ENCODE results near the gene BNC1.

The BNC1 gene

DNA sequence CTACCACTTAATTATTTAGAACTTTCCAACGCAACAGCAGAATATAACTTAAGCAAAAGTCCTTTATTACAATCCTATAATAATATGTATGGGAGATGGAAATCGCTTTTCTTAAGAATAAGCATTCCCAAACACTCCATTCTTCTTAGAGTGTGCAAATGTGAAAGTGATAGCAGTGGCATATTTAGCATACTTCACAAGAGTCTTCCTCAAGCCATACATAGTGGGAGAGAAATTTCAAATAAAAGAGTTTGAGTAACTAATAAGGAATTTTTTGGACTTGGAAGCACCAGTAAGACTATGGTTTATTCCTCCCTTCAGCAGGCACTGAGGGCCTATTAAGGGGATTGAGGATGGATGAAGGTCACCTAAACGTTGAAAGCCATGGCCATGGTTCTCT, 22.1 kb upstream of the BNC1 start:
- no peak overlapping the region for H3K27ac Mint-ChIP-seq
- H3K36me3 Mint-ChIP-seq = no peaks in the 10 kb centered on the region
- peaks cover 34% of the 10 kb centered on the region for H3K27me3 Mint-ChIP-seq
- H3K4me1 Mint-ChIP-seq = no peaks in the 10 kb centered on the region
- peaks cover 5% of the 10 kb centered on the region for H3K9me3 Mint-ChIP-seq
- no peak overlapping the region for H3K4me3 Mint-ChIP-seq
- ATAC-seq = no peak

DNA sequence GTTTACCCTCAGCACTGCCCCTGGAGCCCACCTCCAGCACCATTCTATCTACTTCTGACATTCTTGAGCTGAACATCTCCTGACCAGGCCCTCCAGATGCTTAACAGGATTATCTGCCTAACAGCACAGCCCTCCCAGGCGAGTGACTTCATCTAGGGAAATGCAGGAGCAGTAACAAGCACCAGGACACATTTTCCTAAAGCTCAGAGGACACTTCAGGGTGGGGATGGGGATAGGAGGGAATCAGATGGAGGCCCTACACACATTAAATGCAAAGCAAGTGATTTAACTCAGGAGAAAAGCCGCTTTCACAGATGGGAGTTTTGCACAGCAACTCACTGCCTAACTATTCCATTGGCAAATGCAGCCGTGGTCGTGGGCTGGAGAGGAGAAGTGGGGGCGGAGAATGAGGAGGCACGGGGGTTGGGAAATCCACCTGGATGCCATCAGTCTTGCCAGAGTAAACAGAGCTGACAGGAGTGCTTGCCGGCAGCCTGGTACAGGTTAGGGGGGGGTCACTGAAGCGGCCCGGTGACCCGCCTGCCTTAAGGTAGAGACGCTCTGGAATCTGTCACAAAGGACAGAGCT, 21.3 kb upstream of the BNC1 start:
- no peaks in the 10 kb centered on the region for H3K4me1 Mint-ChIP-seq
- H3K4me3 Mint-ChIP-seq = no peak overlapping the region
- no peak for ATAC-seq

DNA sequence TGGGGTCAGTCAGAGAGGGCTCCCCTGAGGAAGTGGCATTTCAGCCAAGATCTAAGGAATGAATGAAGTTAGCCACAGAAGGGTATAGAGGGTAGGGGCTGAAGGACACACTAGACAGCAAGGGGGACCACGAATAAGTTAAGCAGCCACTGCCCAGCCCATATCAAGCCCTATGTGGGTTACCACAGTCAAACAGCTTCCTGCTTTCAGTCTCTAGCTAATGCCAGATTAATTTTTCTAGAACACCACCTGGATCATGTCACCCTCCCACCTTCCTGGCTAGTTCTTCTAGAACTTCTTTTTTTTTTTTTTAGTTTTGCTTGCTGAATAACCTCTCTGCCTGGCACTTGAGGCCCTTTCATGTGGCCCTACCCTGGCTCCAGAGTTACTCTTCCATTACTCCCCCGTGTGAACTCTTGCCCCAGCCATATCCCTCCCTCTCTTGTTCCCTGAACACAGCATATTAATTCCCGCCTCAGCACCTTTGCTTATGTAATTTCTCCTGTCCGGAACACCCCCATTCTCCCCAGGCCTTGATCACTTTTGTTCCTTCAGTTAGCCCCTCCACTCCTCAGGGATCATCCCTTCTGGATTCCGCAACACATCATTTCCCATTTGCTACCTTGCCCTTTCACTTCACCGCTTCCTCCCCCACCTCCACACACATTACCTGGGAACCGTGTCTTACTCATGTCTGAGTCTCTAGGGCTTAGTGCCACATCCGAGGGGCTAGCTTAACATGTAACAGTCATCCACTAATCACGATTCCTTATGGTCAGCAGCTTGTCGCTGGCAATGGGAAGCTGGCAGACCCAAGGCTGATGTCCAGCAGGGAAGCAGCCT, 20.6 kb upstream of the BNC1 start:
- H3K9me3 Mint-ChIP-seq = peaks cover 5% of the 10 kb centered on the region
- no peak for ATAC-seq
- H3K27me3 Mint-ChIP-seq = peaks cover 36% of the 10 kb centered on the region
- H3K27ac Mint-ChIP-seq = no peak overlapping the region
- H3K4me3 Mint-ChIP-seq = no peak overlapping the region
- H3K4me1 Mint-ChIP-seq = no peaks in the 10 kb centered on the region
- H3K36me3 Mint-ChIP-seq = no peaks in the 10 kb centered on the region

More for the DNA sequence above, 21.3 kb upstream of the BNC1 start:
- H3K27me3 Mint-ChIP-seq = peaks cover 36% of the 10 kb centered on the region
- peaks cover 5% of the 10 kb centered on the region for H3K9me3 Mint-ChIP-seq
- no peaks in the 10 kb centered on the region for H3K36me3 Mint-ChIP-seq
- H3K27ac Mint-ChIP-seq = no peak overlapping the region

DNA sequence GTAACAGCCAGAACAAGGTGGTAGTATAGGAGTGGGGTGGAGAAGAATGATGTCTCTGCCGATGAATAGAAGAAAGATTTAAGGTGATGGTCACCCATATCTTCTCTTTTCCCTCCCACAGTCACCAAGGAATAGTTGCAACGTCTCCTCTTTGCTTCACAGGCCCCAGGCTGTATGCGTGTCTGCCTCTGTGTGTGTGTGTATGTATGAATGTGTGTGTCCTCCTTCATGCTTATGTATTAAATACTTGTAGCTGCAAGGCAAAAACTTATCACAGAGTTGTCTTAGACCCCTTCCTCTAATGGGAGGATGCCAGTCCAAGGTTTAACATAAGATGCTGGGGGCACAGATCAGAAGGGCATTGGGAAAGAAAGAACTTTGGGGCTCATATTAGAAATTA, 19.1 kb upstream of the BNC1 start:
- peaks cover 2% of the 10 kb centered on the region for H3K9me3 Mint-ChIP-seq
- H3K27me3 Mint-ChIP-seq = peaks cover 36% of the 10 kb centered on the region
- ATAC-seq = no peak
- no peaks in the 10 kb centered on the region for H3K4me1 Mint-ChIP-seq
- H3K36me3 Mint-ChIP-seq = no peaks in the 10 kb centered on the region
- H3K4me3 Mint-ChIP-seq = no peak overlapping the region
- no peak overlapping the region for H3K27ac Mint-ChIP-seq

DNA sequence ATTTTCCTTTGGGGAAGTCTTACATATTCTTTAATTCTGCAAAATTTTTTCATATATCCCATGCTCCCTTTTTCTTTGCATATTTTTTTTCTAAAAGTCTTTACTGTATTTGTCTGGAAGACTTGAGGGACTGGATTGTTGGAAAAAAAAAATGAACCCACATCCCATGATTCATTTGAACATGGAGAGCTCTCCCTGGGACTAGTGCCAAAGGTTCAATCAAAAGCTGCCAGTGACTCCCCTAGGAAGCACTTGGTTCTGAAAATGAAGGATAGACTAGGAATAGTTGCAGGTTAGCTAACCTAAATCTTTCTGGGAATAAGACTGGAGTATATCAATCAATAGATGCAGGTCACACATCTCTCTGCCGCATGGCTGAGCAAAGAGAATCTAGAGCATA, 16.4 kb upstream of the BNC1 start:
- Mint-ChIP-seq H3K27ac (no peak overlapping the region), H3K27me3 (peaks cover 59% of the 10 kb centered on the region), H3K4me3 (no peak overlapping the region), H3K36me3 (no peaks in the 10 kb centered on the region), H3K9me3 (peaks cover 5% of the 10 kb centered on the region), H3K4me1 (no peaks in the 10 kb centered on the region)
- no peak for ATAC-seq

DNA sequence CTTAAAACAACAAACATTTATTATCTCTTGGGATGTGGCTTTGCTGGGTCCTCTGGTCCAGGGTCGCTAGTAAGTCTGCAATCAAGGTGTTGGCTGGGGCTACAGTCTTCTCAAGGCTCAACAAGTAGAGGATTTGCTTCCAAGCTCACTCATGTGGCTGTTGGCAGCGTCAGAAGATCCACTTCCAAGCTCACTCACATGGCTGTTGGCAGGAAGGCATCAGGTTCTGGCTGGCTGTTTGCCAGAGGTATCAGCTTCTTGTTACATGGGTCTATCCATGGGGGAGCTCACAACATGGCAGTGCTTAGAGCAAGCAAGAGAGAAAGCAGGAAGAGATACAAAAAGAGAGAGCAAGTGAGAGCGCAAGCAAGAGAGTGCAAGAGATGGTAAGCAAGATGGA, 15.0 kb upstream of the BNC1 start:
- Mint-ChIP-seq H3K27me3 (peaks cover 46% of the 10 kb centered on the region), H3K27ac (no peak overlapping the region)
- no peak for ATAC-seq

DNA sequence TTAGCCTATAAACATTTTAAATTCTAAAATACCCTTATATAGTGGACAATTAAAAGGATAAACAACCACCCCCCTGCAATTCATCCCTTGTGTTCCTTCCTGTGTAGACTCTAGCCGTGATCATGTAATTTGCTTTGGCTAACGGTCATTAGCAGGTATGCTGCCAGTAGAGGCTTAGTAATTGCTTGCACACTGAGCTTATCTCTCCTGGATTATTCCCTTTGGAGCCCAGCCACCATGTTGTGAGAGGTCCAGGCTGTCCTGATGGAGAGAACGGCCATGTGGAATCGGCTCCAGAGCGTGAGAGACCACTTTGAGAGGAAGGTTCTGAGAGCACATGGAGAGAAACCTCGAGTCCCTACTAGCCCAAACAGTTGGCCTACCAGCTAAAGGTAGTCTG, 11.0 kb upstream of the BNC1 start:
- H3K27ac Mint-ChIP-seq = no peak overlapping the region
- peaks cover 23% of the 10 kb centered on the region for H3K27me3 Mint-ChIP-seq
- no peak overlapping the region for H3K4me3 Mint-ChIP-seq
- H3K4me1 Mint-ChIP-seq = no peaks in the 10 kb centered on the region
- no peaks in the 10 kb centered on the region for H3K36me3 Mint-ChIP-seq
- no peak for ATAC-seq
- peaks cover 3% of the 10 kb centered on the region for H3K9me3 Mint-ChIP-seq

More for the DNA sequence above, 15.0 kb upstream of the BNC1 start:
- Mint-ChIP-seq H3K9me3 (peaks cover 5% of the 10 kb centered on the region), H3K36me3 (no peaks in the 10 kb centered on the region), H3K4me1 (no peaks in the 10 kb centered on the region), H3K4me3 (no peak overlapping the region)

DNA sequence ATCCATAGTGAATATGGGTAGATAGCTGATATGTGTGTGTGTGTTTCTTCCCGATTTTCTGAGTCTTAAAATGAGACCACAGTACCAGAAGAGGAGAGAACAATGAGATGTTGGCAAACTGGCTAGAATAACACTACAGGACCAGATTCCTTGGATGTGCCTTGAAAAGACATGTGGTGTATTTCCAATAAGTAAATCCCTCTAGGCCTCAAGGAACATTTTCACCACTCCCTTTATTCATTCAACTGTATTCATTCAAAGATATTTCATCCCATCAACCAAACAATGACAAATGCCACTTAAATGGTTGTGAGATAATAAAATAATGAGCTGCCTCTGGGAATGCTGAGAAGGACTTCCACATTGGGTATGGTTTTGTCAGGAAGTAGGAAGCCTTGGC, 8.7 kb upstream of the BNC1 start:
- ATAC-seq = no peak
- Mint-ChIP-seq H3K36me3 (no peaks in the 10 kb centered on the region), H3K27ac (no peak overlapping the region), H3K9me3 (peaks cover 3% of the 10 kb centered on the region), H3K4me3 (no peak overlapping the region), H3K4me1 (no peaks in the 10 kb centered on the region), H3K27me3 (peaks cover 27% of the 10 kb centered on the region)

DNA sequence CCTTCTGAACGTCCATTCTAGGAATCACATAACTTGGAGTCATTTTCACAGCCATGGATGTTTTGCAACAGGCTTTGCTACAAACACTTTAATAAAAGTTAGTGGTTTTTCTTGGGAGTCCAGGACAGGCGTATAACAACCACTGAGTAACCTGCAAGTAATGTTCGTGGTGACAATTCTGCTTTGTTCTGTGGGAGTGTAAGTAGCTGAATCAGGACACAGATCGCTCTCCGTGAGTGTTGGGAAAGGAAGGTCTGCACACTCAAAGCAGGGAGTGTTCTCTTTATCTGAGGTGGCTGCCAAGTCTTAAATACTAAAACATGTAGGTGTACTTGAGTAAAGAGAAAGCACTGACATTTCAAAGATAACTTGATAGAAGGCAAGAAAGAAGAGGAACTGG, 7.9 kb upstream of the BNC1 start:
- no peak for ATAC-seq
- Mint-ChIP-seq H3K4me3 (no peak overlapping the region), H3K27ac (no peak overlapping the region), H3K27me3 (peaks cover 28% of the 10 kb centered on the region), H3K9me3 (peaks cover 3% of the 10 kb centered on the region), H3K4me1 (no peaks in the 10 kb centered on the region), H3K36me3 (no peaks in the 10 kb centered on the region)

DNA sequence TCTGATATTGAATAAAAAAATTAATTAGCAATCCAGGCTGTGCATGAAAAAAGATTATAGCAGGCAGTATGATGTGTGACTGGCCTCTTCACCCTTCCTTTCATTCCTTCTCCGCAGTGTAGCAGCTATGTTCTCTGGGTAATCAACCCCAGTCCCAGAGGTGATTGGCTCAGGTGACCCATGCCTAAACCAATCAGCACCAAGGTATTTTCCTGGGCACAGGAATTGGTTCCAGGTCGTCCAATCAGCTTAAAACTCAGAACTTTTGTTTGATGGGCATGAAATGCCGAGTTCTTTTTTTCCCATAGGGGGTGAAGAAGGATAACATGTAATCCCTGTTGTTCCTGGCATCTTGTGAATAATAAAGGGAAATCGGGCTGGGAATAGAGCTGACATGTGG, 5.8 kb upstream of the BNC1 start:
- Mint-ChIP-seq H3K27me3 (peaks cover 32% of the 10 kb centered on the region), H3K36me3 (no peaks in the 10 kb centered on the region), H3K9me3 (no peaks in the 10 kb centered on the region), H3K4me1 (no peaks in the 10 kb centered on the region), H3K27ac (no peak overlapping the region), H3K4me3 (no peak overlapping the region)
- ATAC-seq = no peak

DNA sequence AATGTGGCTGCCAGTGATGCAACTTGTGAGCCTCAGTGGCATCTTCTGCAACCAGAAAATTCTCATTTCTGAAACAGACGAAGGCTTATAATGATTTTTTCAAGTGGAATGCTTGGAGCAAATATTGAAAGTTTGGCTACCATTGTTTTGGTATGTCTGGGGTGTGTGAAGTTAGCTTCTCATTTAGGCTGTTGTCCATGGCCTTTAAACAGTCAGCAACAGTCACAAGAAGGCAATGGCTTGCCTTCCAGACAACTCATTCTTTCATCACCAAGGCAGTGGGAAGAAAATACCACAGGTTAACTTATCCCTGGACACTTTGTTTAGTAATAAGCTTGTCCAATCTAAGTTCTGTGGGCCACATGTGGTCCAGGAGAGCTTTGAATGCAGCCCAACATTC, 4.7 kb upstream of the BNC1 start:
- H3K4me3 Mint-ChIP-seq = no peak overlapping the region
- ATAC-seq = no peak
- H3K9me3 Mint-ChIP-seq = no peaks in the 10 kb centered on the region
- H3K36me3 Mint-ChIP-seq = no peaks in the 10 kb centered on the region
- H3K27ac Mint-ChIP-seq = no peak overlapping the region
- H3K27me3 Mint-ChIP-seq = peaks cover 32% of the 10 kb centered on the region
- no peaks in the 10 kb centered on the region for H3K4me1 Mint-ChIP-seq

DNA sequence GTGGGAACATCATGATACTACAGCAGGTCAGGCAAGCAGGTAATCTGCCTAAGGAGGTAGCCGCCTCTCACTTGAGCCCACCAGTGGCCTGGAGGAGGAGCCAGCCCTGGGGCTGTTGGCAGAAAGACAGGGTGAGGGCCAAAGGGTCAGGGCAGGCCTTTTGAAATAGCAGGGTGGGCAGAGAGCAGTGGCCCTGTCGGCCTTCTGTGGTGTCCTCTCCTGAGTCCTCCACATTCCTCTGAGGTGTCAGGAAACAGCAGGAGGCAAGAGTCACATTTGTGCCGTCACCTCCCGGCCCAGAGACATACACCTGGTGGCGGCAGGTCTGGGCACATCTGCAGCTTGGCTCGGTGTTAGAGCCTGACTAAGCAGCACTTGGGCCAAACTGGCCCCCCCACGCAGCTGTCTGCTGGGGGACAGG, 3.9 kb upstream of the BNC1 start:
- Mint-ChIP-seq H3K27ac (no peak overlapping the region), H3K9me3 (no peaks in the 10 kb centered on the region), H3K27me3 (peaks cover 32% of the 10 kb centered on the region), H3K4me3 (no peak overlapping the region), H3K36me3 (no peaks in the 10 kb centered on the region), H3K4me1 (no peaks in the 10 kb centered on the region)
- ATAC-seq = no peak

DNA sequence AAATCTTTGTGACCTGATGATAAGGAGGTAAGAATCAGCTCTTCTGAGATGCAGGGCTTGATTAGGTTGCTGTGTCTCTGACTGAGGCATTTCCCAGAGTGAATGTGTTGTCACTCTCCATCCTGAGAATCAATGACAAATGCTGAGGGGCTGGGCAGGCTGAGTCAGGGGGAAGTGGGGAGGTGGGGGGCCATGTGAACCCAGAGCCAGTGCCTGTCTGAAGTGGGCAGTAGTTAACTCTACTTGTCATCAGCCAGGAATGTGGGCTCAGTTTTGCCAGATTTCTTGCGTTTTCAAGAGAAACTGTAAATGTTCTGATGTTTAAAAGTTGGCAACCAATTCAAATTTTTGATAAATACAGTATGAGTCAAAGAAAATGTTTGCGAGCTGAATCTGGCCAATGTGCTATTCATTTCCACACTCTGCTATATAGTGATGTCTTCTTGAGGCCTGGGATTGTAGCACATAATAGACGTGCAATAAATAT, 3.1 kb upstream of the BNC1 start:
- no peaks in the 10 kb centered on the region for H3K9me3 Mint-ChIP-seq
- H3K27ac Mint-ChIP-seq = no peak overlapping the region
- ATAC-seq = no peak
- no peaks in the 10 kb centered on the region for H3K36me3 Mint-ChIP-seq
- H3K4me3 Mint-ChIP-seq = no peak overlapping the region
- H3K4me1 Mint-ChIP-seq = no peaks in the 10 kb centered on the region
- H3K27me3 Mint-ChIP-seq = peaks cover 38% of the 10 kb centered on the region

DNA sequence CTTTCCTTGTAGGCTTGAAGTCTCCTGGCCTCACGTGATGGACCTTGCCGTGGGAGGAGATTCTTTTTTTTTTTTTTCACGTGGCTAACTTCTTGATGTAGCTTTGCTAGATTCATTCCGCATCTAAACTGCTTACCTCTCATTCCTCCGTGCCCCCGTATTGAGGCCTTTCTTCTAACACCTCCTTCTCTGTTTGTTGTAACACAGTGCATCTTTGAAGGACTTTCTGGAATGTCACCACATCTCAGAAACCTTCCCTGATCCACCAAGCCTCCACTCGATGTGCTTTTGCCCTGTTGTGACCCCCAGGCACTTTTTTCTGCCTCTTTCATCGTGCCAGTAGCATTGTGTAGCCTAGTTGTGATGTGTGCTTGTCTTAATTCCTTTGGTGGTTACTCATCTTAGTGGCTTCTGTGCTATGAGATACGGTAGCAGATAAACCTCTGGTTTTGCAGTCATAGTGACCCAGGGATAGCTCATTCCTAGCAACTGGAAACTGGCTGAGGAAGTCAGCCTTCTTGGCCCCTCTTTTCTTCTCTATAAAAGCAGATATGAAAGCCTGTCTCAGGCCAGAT, 1.6 kb upstream of the BNC1 start:
- H3K4me3 Mint-ChIP-seq = no peak overlapping the region
- H3K9me3 Mint-ChIP-seq = no peaks in the 10 kb centered on the region
- peaks cover 42% of the 10 kb centered on the region for H3K27me3 Mint-ChIP-seq
- no peak overlapping the region for H3K27ac Mint-ChIP-seq
- ATAC-seq = no peak
- no peaks in the 10 kb centered on the region for H3K4me1 Mint-ChIP-seq
- H3K36me3 Mint-ChIP-seq = no peaks in the 10 kb centered on the region

DNA sequence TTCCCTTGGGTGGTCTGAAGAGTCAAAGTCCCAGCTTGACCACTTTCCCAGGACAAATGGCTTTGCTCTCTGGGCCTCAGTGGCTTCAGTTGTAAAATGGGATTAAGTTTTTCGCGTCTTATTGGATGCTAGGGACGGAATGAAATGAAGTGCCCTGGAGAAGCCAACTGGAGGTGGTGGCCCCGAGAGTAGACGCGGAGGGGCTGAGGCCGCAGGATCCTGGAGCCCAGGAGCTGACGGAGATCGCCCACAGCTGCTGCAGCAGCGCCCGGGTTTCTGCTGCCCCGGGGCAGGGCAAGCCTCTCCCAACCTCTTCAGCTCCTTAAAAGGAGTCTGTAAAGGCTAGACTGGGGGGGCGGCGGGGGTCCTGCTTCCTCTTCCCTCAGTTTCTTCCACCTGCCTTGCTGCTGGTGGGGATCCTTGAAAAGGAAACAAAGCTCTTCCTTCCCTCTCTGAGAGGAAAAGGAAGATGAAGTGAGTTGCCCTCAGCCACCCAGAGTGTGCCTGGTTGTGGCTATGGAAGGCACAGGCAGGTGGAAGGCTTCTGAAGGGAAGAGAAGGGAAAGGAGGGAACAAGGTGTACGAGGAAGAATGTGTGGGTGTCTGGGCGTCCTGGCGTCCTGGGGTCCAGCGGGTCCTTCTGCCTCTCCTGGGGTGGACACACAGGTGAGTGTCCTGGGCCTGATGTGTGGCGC, 967 bp upstream of the BNC1 start:
- Mint-ChIP-seq H3K27me3 (peaks cover 42% of the 10 kb centered on the region), H3K27ac (no peak overlapping the region), H3K4me1 (no peaks in the 10 kb centered on the region), H3K36me3 (no peaks in the 10 kb centered on the region), H3K9me3 (no peaks in the 10 kb centered on the region), H3K4me3 (no peak overlapping the region)
- ATAC-seq = no peak

All from stimulated activated memory B cell treated with anti-CD40 and anti-IgM and Interleukin-4, amounts not matched to agents 10 μg/mL and 1 μg/mL and 100 μg/mL, for 72 hours (primary cell).